ENCODE measurements around the gene RCBTB2.

The RCBTB2 gene

DNA sequence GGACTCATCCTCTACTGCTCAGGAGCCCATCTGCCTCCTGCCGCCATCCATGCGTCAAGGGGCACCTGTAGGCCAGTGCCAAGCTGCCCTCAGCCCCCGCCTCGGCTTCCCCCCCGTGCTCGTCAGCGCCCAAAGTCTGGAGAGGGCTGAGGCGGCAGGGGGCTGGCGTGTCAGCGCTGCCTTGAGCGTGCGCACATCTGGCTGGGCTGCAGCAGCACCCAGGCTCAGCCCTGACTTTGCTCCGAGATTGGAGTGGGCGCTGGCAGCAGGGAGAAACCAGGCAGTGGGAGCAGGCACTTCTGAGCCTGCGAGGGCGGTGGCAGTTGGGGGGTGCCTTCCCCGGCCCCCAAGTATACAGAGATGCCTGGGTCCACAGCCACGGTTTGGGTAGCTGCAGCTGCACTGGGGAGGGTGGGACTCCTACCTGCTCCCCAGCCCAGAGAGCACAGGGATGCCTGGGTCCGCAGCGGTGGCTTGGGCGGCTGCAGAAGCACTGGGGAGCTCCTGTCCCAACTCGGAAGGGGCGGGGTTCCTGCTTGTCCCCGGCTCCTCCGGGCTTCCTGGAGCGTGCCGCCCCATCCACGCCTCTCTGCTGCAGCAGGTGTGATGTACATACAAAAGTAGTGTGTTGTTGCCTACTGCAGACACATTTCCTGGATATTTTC is 75.2 kb downstream of the RCBTB2 start:
- TF ChIP-seq EGR1 (IDR thresholded peaks at IDR 0.05) (no peak), NFIC (IDR thresholded peaks at IDR 0.05) (no peak), FOXM1 (IDR thresholded peaks at IDR 0.05; ENCODE audit: borderline replicate concordance, low read depth) (no peak), TEAD4 (IDR thresholded peaks at IDR 0.05) (no peak)
- TF ChIP-seq, protein P1, sequence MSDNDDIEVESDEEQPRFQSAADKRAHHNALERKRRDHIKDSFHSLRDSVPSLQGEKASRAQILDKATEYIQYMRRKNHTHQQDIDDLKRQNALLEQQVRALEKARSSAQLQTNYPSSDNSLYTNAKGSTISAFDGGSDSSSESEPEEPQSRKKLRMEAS (IDR thresholded peaks at IDR 0.05) = no peak

DNA sequence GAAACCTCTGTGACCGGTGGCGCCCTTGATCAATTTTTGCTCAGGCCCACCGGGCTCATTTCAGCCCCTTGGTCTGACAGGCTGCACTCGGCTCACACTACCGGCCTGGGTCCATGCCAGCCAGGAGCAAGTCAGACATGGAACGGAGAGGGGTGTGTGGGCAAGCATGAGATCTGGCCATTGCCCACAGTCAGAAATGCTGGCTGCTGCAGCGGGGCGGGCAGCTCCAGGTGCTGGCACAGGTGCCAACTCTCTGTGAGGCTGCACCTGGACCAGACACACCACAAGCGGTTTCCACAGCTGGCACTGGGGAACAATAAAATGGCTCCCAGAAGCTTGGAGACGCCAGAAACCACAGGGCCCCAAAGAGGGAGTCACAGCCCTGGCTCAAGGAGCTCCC is 76.3 kb downstream of the RCBTB2 start:
- TF ChIP-seq EGR1 (IDR thresholded peaks at IDR 0.05) = no peak
- TF ChIP-seq FOXM1 (IDR thresholded peaks at IDR 0.05; ENCODE audit: borderline replicate concordance, low read depth) = no peak
- TF ChIP-seq, protein P1 (IDR thresholded peaks at IDR 0.05) = no peak
- no peak for TF ChIP-seq CREB1 (IDR thresholded peaks at IDR 0.05; ENCODE audit: low read depth)
- no peak for TF ChIP-seq YY1 (IDR thresholded peaks at IDR 0.05; ENCODE audit: low read depth)
- no peak for TF ChIP-seq ZBTB7A (IDR thresholded peaks at IDR 0.05; ENCODE audit: low read depth)
- no peak for TF ChIP-seq EP300 (IDR thresholded peaks at IDR 0.05; ENCODE audit: borderline replicate concordance)
- TF ChIP-seq TEAD4 (IDR thresholded peaks at IDR 0.05) = no peak
- no peak for TF ChIP-seq TAF1 (IDR thresholded peaks at IDR 0.05; ENCODE audit: low read depth)
- no peak for TF ChIP-seq TCF12 (IDR thresholded peaks at IDR 0.05; ENCODE audit: low read depth)
- TF ChIP-seq, protein P2, sequence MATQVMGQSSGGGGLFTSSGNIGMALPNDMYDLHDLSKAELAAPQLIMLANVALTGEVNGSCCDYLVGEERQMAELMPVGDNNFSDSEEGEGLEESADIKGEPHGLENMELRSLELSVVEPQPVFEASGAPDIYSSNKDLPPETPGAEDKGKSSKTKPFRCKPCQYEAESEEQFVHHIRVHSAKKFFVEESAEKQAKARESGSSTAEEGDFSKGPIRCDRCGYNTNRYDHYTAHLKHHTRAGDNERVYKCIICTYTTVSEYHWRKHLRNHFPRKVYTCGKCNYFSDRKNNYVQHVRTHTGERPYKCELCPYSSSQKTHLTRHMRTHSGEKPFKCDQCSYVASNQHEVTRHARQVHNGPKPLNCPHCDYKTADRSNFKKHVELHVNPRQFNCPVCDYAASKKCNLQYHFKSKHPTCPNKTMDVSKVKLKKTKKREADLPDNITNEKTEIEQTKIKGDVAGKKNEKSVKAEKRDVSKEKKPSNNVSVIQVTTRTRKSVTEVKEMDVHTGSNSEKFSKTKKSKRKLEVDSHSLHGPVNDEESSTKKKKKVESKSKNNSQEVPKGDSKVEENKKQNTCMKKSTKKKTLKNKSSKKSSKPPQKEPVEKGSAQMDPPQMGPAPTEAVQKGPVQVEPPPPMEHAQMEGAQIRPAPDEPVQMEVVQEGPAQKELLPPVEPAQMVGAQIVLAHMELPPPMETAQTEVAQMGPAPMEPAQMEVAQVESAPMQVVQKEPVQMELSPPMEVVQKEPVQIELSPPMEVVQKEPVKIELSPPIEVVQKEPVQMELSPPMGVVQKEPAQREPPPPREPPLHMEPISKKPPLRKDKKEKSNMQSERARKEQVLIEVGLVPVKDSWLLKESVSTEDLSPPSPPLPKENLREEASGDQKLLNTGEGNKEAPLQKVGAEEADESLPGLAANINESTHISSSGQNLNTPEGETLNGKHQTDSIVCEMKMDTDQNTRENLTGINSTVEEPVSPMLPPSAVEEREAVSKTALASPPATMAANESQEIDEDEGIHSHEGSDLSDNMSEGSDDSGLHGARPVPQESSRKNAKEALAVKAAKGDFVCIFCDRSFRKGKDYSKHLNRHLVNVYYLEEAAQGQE (IDR thresholded peaks at IDR 0.05; ENCODE audit: low read depth) = no peak
- no peak for TF ChIP-seq RAD21 (IDR thresholded peaks at IDR 0.05; ENCODE audit: low read depth)
- TF ChIP-seq, protein P3, sequence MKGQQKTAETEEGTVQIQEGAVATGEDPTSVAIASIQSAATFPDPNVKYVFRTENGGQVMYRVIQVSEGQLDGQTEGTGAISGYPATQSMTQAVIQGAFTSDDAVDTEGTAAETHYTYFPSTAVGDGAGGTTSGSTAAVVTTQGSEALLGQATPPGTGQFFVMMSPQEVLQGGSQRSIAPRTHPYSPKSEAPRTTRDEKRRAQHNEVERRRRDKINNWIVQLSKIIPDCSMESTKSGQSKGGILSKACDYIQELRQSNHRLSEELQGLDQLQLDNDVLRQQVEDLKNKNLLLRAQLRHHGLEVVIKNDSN (IDR thresholded peaks at IDR 0.05) = no peak
- TF ChIP-seq NFIC (IDR thresholded peaks at IDR 0.05) = no peak
- no peak for TF ChIP-seq CEBPB (IDR thresholded peaks at IDR 0.05)

DNA sequence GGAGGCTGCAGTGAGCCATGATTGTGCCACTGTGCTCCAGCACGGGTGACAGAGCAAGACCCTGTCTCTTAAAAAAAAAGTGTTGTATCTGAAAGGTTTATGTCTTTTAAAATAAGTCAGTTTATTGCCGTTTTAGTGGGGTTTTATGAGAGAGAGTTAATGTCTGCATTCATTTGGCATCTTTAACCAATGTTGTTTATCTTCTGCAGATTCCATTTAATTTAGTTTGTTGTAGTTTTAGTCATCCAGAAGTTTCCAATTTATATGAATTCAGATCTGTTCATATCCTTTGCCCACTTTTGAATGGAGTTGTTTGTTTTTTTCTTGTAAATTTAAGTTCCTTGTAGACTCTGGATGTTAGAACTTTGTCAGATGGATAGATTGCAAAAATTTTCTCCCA is 83.2 kb downstream of the RCBTB2 start:
- no peak for TF ChIP-seq CREB1 (IDR thresholded peaks at IDR 0.05; ENCODE audit: low read depth)

DNA sequence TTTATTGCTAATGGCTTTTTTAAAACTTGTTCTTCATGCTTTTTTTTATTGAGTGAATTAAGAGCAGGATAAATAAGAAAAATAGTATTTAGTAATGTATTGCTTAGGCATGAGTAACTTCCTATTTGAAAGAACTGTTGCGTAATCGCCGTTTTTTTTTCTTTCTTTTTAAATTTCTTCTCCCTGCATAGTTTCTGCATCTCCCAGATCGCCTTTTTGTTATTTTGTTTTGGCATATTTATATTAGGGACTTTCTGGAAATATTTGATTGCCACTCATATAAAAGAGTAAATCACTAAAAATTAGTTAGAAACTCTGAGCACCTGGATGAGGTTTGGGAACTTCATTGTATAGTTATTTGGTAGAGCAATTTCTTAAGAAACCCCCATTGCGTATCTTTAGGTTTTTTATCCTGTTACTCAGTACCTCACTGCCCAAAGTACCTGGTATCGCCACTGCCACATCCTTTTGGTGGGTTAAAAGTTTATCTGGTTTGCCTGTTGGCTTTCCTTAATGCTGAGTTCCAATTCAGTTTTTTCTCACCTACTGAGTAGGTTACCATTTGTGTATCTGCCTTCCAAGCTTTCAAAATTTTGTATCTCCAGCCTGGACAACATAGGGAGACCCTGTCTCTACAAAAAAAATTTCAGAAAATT is 83.8 kb downstream of the RCBTB2 start:
- peak; percentile 96 for TF ChIP-seq CEBPB (IDR thresholded peaks at IDR 0.05)
- TF ChIP-seq NFIC (IDR thresholded peaks at IDR 0.05) = no peak

DNA sequence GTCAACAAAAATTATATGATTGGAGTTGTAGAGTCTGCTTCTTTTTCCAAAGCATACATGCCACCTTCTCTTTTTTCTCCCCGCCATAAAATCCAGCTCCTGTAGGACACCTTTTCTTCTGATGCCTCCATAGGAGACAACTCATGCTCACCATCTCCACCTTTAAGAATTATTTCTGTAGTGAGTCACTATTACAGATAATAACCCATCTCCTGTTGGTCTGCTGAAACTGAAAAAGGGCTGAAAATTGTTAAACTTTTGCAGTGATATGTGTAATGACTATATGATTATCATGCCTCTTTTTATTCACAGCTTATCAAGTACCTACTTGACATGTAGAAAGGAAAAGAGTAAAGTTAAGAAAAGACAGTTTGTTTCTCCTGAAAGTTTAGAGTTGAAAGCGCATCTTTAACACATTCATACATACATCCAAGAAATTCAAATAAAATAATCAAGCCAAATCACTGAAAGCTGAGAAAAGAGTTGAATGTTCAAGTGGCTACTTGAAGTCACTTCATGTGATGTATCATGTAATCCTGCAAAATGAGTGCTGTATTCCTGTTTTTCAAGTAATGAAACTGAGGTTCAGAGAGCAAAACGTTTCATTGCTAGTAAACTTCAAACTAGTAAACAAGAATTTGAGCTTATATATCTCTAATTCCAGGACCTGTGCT is 84.5 kb downstream of the RCBTB2 start:
- TF ChIP-seq TCF12 (IDR thresholded peaks at IDR 0.05; ENCODE audit: low read depth) (no peak), RAD21 (IDR thresholded peaks at IDR 0.05; ENCODE audit: low read depth) (no peak), TAF1 (IDR thresholded peaks at IDR 0.05; ENCODE audit: low read depth) (no peak), NFIC (IDR thresholded peaks at IDR 0.05) (no peak), EP300 (IDR thresholded peaks at IDR 0.05; ENCODE audit: borderline replicate concordance) (no peak), YY1 (IDR thresholded peaks at IDR 0.05; ENCODE audit: low read depth) (no peak), EGR1 (IDR thresholded peaks at IDR 0.05) (no peak), CREB1 (IDR thresholded peaks at IDR 0.05; ENCODE audit: low read depth) (no peak), FOXM1 (IDR thresholded peaks at IDR 0.05; ENCODE audit: borderline replicate concordance, low read depth) (no peak), CEBPB (IDR thresholded peaks at IDR 0.05) (no peak), ZBTB7A (IDR thresholded peaks at IDR 0.05; ENCODE audit: low read depth) (no peak), TEAD4 (IDR thresholded peaks at IDR 0.05) (no peak)
- TF ChIP-seq, protein P2 (IDR thresholded peaks at IDR 0.05; ENCODE audit: low read depth) = no peak
- TF ChIP-seq, protein P3 (IDR thresholded peaks at IDR 0.05) = no peak
- TF ChIP-seq, protein P1 (IDR thresholded peaks at IDR 0.05) = no peak

All from Ishikawa (cell line).